LNCaP clone FGC (cell line): ENCODE results near the gene EIF2B5.
"Not testable (repeated sequence)": the region's sequence is repeated elsewhere in the genome, so short reads cannot be mapped to it uniquely, and the experiment has no call there.

Experiments used
- DNase-seq: peaks from one replicate; pipeline ENCODE4 v3.0.0-alpha.2; 2011; ENCODE audit warnings: low read depth
- H3K4me3 ChIP-seq: 2 replicates; pipeline ENCODE4 v1.5.1; 2011; ENCODE audit warnings: mild to moderate bottlenecking, low read depth, low read length, control low read depth
- TF ChIP-seq, protein P1 (sequence below): IDR thresholded peaks from 2 replicates; pipeline ENCODE4 v1.5.1; 2012; ENCODE audit warnings: mild to moderate bottlenecking; ENCODE audit not compliant: control insufficient read depth, insufficient read depth; ENCODE audit errors: extremely low read depth

Gene EIF2B5

DNA sequence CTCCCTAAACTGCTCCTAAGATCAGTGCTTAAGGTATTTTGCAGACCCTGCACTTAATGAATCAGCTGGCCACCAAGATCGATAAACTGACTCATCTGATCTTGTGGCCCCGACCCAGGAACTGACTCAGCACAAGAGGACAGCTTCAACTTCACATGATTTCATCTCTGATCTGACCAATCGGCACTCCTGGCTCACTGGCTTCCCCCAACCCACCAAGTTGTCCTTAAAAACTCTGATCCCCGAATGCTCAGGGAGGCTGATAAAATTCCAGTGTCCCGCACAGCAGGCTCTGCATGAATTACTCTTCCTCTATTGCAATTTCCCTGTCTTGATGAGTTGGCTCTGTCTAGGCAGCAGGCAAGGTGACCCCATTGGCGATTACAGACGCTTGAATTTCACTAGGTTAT is 24.8 kb upstream of the EIF2B5 start:
- TF ChIP-seq, protein P1, sequence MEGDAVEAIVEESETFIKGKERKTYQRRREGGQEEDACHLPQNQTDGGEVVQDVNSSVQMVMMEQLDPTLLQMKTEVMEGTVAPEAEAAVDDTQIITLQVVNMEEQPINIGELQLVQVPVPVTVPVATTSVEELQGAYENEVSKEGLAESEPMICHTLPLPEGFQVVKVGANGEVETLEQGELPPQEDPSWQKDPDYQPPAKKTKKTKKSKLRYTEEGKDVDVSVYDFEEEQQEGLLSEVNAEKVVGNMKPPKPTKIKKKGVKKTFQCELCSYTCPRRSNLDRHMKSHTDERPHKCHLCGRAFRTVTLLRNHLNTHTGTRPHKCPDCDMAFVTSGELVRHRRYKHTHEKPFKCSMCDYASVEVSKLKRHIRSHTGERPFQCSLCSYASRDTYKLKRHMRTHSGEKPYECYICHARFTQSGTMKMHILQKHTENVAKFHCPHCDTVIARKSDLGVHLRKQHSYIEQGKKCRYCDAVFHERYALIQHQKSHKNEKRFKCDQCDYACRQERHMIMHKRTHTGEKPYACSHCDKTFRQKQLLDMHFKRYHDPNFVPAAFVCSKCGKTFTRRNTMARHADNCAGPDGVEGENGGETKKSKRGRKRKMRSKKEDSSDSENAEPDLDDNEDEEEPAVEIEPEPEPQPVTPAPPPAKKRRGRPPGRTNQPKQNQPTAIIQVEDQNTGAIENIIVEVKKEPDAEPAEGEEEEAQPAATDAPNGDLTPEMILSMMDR, result no peak
- no peak overlapping the region for H3K4me3 ChIP-seq
- DNase-seq, result no peak

DNA sequence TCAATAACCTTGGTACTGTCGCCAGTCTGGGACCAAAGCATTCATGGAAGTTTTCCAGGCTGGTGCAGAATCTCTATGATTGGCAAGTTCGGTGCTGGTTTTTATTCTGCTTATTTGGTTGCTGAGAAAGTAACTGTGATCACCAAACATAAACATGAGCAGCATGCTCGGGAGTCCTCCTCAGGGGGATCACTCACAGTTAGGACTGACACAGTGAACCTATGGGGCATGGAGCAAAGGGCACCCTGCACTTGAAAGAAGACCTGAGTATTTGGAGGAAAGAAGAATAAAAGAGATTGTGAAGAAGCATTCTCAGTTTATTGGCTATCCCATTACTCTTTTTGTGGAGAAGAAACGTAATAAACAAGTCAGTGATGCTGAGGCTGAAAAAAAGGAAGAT is 19.1 kb upstream of the EIF2B5 start:
- TF ChIP-seq, protein P1, result no peak
- H3K4me3 ChIP-seq, result no peak overlapping the region
- no peak for DNase-seq

GRCh38 chr3:184117636-184118035 is 17.5 kb upstream of the EIF2B5 start:
- TF ChIP-seq, protein P1, result no peak
- no peak overlapping the region for H3K4me3 ChIP-seq
- no peak for DNase-seq

GRCh38 chr3:184121031-184121430 is 14.1 kb upstream of the EIF2B5 start:
- not testable (repeated sequence) for H3K4me3 ChIP-seq
- peak; percentile 18 for DNase-seq

GRCh38 chr3:184126006-184126405 is 9.2 kb upstream of the EIF2B5 start:
- no peak overlapping the region for H3K4me3 ChIP-seq
- TF ChIP-seq, protein P1, result no peak
- DNase-seq, result no peak

DNA sequence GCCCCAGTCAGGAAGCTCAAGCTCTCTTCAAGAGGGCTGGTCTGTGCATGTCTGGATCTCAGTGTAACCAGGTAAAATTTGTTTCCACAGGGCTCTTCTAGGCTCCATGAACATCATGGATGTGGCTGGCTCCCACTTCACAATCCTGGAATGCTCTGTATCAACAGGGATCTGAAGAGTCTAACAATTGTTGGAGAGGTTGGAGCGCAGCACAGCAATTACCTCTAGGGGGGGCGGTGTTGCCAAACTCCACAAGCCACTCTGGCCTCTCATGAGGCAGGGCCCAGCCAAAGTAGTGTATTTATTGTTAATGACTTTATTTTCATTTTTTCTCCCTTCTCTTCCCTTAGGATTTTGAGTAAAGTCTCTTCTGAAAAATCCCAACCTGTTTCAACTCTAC is 6.1 kb upstream of the EIF2B5 start:
- DNase-seq, result no peak
- TF ChIP-seq, protein P1, result peak; percentile 37; the same call in 1 of the 2 replicates

DNA sequence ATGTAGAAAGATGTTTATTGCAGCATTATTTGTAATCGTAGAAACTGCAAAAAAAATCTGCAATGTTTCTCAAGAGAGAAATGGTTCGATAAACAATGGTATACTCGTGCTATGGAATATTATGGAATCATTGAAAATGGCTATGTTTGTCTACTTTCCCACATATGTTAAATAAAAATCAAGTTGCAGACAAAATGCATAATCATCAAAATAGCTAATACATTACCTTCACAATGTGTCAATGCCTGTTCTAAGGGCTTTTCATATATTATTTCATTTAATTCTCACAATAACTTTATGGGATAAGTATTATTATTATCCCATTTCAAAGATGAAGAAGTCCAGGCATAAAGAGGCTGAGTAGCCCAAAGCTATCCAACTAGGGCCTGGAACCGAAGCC is 2.2 kb upstream of the EIF2B5 start:
- DNase-seq, result no peak
- TF ChIP-seq, protein P1, result no peak
- peak overlapping the region; percentile 82 for H3K4me3 ChIP-seq

More for the DNA sequence above, 6.1 kb upstream of the EIF2B5 start:
- no peak overlapping the region for H3K4me3 ChIP-seq
